Measurements from ENCODE around the gene TRPM3. TPM values are rescaled to one million over a fixed set of nuclear protein-coding genes. Genes with fewer than 3 reads are reported as not detected.

The TRPM3 gene
- total RNA-seq, 3 donors from 2014 or later (not counting 1 experiment from before 2014, with no cell fraction given): not detected

- no peaks in the 10 kb centered on the region for H3K36me3 ChIP-seq (ENCODE audit: control insufficient read depth, insufficient read depth, low read length)
- 77% methylated on average over 1 of the region's 1 CpG for WGBS (ENCODE audit: insufficient coverage)
- no peak overlapping the region for H3K27ac Mint-ChIP-seq
- no peaks in the 10 kb centered on the region for H3K36me3 Mint-ChIP-seq
- no peaks in the 10 kb centered on the region for H3K9me3 ChIP-seq (ENCODE audit: control insufficient read depth, insufficient read depth, low read length)
- DNase-seq (no peak), ATAC-seq (no peak)
- H3K4me3 ChIP-seq (ENCODE audit: low read length): no peak overlapping the region
- no peaks in the 10 kb centered on the region for H3K4me1 ChIP-seq (ENCODE audit: control insufficient read depth, insufficient read depth, low read length)
- H3K27ac ChIP-seq (ENCODE audit: low read length): no peak overlapping the region
- intact Hi-C loops (cut with micrococcal nuclease): no loop called here
- no peak overlapping the region for H3K4me3 Mint-ChIP-seq
- no peaks in the 10 kb centered on the region for H3K9me3 Mint-ChIP-seq
- TF ChIP-seq CTCF (IDR thresholded peaks at IDR 0.05): no peak
- no peaks in the 10 kb centered on the region for H3K4me1 Mint-ChIP-seq
- H3K27me3 ChIP-seq (ENCODE audit: control insufficient read depth, insufficient read depth, low read length): no peaks in the 10 kb centered on the region
- peaks cover 0 to 7% of the 10 kb centered on the region in 2 donors for H3K27me3 Mint-ChIP-seq (ENCODE audit: low read depth in 2 of 2)
Measured at GRCh38 chr9:70500793-70501192, 620.6 kb downstream of the TRPM3 start.

GRCh38 chr9:70499621-70500020 is 621.8 kb downstream of the TRPM3 start:
- Histone ChIP-seq H3K4me1 (ENCODE audit: control insufficient read depth, insufficient read depth, low read length) (no peaks in the 10 kb centered on the region), H3K4me3 (ENCODE audit: low read length) (no peak overlapping the region), H3K27ac (ENCODE audit: low read length) (no peak overlapping the region), H3K27me3 (ENCODE audit: control insufficient read depth, insufficient read depth, low read length) (no peaks in the 10 kb centered on the region), H3K9me3 (ENCODE audit: control insufficient read depth, insufficient read depth, low read length) (no peaks in the 10 kb centered on the region), H3K36me3 (ENCODE audit: control insufficient read depth, insufficient read depth, low read length) (no peaks in the 10 kb centered on the region)
- H3K4me1 Mint-ChIP-seq: peaks cover under 1% of the 10 kb centered on the region in 2 donors
- peaks cover 7 to 10% of the 10 kb centered on the region in 2 donors for H3K27me3 Mint-ChIP-seq (ENCODE audit: low read depth in 2 of 2)
- no peak for DNase-seq
- H3K36me3 Mint-ChIP-seq: no peaks in the 10 kb centered on the region
- no peak for TF ChIP-seq CTCF (IDR thresholded peaks at IDR 0.05)
- no peak overlapping the region for H3K27ac Mint-ChIP-seq
- 58% methylated on average over 1 of the region's 1 CpG for WGBS (ENCODE audit: insufficient coverage)
- intact Hi-C loops (cut with micrococcal nuclease): no loop called here
- H3K4me3 Mint-ChIP-seq: no peak overlapping the region
- no peaks in the 10 kb centered on the region for H3K9me3 Mint-ChIP-seq
- ATAC-seq: no peak

- no peak overlapping the region for H3K27ac ChIP-seq (ENCODE audit: low read length)
- no peaks in the 10 kb centered on the region for H3K36me3 Mint-ChIP-seq
- no peaks in the 10 kb centered on the region for H3K9me3 ChIP-seq (ENCODE audit: control insufficient read depth, insufficient read depth, low read length)
- DNase-seq (no peak), ATAC-seq (no peak)
- H3K9me3 Mint-ChIP-seq: no peaks in the 10 kb centered on the region
- no peak overlapping the region for H3K27ac Mint-ChIP-seq
- H3K4me1 ChIP-seq (ENCODE audit: control insufficient read depth, insufficient read depth, low read length): peaks cover 5% of the 10 kb centered on the region
- TF ChIP-seq CTCF (IDR thresholded peaks at IDR 0.05): no peak
- intact Hi-C loops (cut with micrococcal nuclease): no loop called here
- no peak overlapping the region for H3K4me3 Mint-ChIP-seq
- peaks cover 5 to 9% of the 10 kb centered on the region in 2 donors for H3K4me1 Mint-ChIP-seq
- H3K36me3 ChIP-seq (ENCODE audit: control insufficient read depth, insufficient read depth, low read length): no peaks in the 10 kb centered on the region
- H3K27me3 Mint-ChIP-seq (ENCODE audit: low read depth in 2 of 2): peaks cover 11 to 18% of the 10 kb centered on the region in 2 donors
- H3K4me3 ChIP-seq (ENCODE audit: low read length): no peak overlapping the region
- WGBS (ENCODE audit: insufficient coverage): 93% methylated on average over 3 of the region's 3 CpGs
- no peaks in the 10 kb centered on the region for H3K27me3 ChIP-seq (ENCODE audit: control insufficient read depth, insufficient read depth, low read length)
Measured at GRCh38 chr9:70498866-70499265, 622.6 kb downstream of the TRPM3 start.

GRCh38 chr9:70496244-70496643 is 625.2 kb downstream of the TRPM3 start:
- H3K27ac ChIP-seq (ENCODE audit: low read length): no peak overlapping the region
- H3K27ac Mint-ChIP-seq: no peak overlapping the region
- no peak for TF ChIP-seq CTCF (IDR thresholded peaks at IDR 0.05)
- H3K9me3 ChIP-seq (ENCODE audit: control insufficient read depth, insufficient read depth, low read length): no peaks in the 10 kb centered on the region
- no peak overlapping the region for H3K4me3 Mint-ChIP-seq
- H3K4me1 ChIP-seq (ENCODE audit: control insufficient read depth, insufficient read depth, low read length): peaks cover 14% of the 10 kb centered on the region
- H3K27me3 Mint-ChIP-seq (ENCODE audit: low read depth in 2 of 2): peaks cover 11 to 19% of the 10 kb centered on the region in 2 donors
- intact Hi-C loops (cut with micrococcal nuclease): no loop called here
- DNase-seq (no peak), ATAC-seq (no peak)
- no peaks in the 10 kb centered on the region for H3K36me3 ChIP-seq (ENCODE audit: control insufficient read depth, insufficient read depth, low read length)
- no peaks in the 10 kb centered on the region for H3K27me3 ChIP-seq (ENCODE audit: control insufficient read depth, insufficient read depth, low read length)
- no peaks in the 10 kb centered on the region for H3K9me3 Mint-ChIP-seq
- 76% methylated on average over 2 of the region's 2 CpGs for WGBS (ENCODE audit: insufficient coverage)
- no peaks in the 10 kb centered on the region for H3K36me3 Mint-ChIP-seq
- H3K4me3 ChIP-seq (ENCODE audit: low read length): no peak overlapping the region
- peaks cover 21 to 27% of the 10 kb centered on the region in 2 donors for H3K4me1 Mint-ChIP-seq
